ENCODE data around the gene VAC14. TPM values are rescaled to one million over a fixed set of nuclear protein-coding genes. Genes with fewer than 3 reads are reported as not detected.

The VAC14 gene
- total RNA-seq, 1 experiment from 2014 or later, result 49.9 TPM

GRCh38 chr16:70766176-70766575 is 34.8 kb downstream of the VAC14 start:
- Histone ChIP-seq H3K79me2 (ENCODE audit: insufficient read depth, low read length) (no peaks in the 10 kb centered on the region), H3K79me1 (ENCODE audit: insufficient read depth, low read depth, low read length, poor library complexity, severe bottlenecking) (no peaks in the 10 kb centered on the region), H3K14ac (ENCODE audit: insufficient read depth, low read length) (no peak overlapping the region), H4K91ac (ENCODE audit: insufficient read length, low read depth, low read length) (no peak overlapping the region), H4K8ac (replicated peaks; ENCODE audit: insufficient read length, low read depth, low read length) (no peak overlapping the region), H3K4me2 (ENCODE audit: insufficient read depth, insufficient read length, low read length) (no peak overlapping the region), H2BK5ac (ENCODE audit: insufficient read length, low read length) (no peak overlapping the region), H4K20me1 (ENCODE audit: control insufficient read depth, insufficient read depth, insufficient read length) (no peaks in the 10 kb centered on the region), H2BK120ac (ENCODE audit: low read depth, low read length, poor library complexity, severe bottlenecking) (no peak overlapping the region), H3K27me3 (ENCODE audit: insufficient read depth, low read length) (no peaks in the 10 kb centered on the region), H3K23me2 (ENCODE audit: insufficient read length, low read depth, low read length, poor library complexity, severe bottlenecking) (no peaks in the 10 kb centered on the region), H2AK5ac (ENCODE audit: insufficient read length, low read length) (no peak overlapping the region), H2BK20ac (ENCODE audit: low read depth, low read length, poor library complexity, severe bottlenecking) (no peak overlapping the region), H3K4me1 (ENCODE audit: insufficient read depth, low read length) (no peaks in the 10 kb centered on the region), H3K4ac (ENCODE audit: low read depth, low read length) (no peak overlapping the region), H3K18ac (ENCODE audit: insufficient read length, low read depth, low read length) (no peak overlapping the region), H3T11ph (ENCODE audit: low read length) (no peak overlapping the region), H2AFZ (ENCODE audit: low read length) (no peak overlapping the region), H3K27ac (ENCODE audit: insufficient read length, low read depth, low read length) (no peak overlapping the region), H3K9ac (ENCODE audit: extremely low read depth, insufficient read length, low read length) (no peak overlapping the region), H3K23ac (ENCODE audit: insufficient read length, low read depth, low read length) (no peak overlapping the region), H3K9me3 (ENCODE audit: control insufficient read depth, low read depth, low read length) (no peaks in the 10 kb centered on the region), H2BK15ac (ENCODE audit: low read depth, low read length) (no peak overlapping the region), H4K5ac (ENCODE audit: insufficient read length, low read depth, low read length) (no peak overlapping the region), H3K56ac (ENCODE audit: insufficient read length, low read depth, low read length) (no peak overlapping the region), H2BK12ac (ENCODE audit: insufficient read length, low read depth, low read length) (no peak overlapping the region)
- DNase-seq, result no peak
- no peaks in the 10 kb centered on the region; the same call in 1 of the 2 replicates for H3K27me3 Mint-ChIP-seq (ENCODE audit: low read depth)
- peaks cover 6 to 33% (median 19%) of the 10 kb centered on the region in 3 experiments; a peak in 6 of 7 replicates for H3K36me3 Mint-ChIP-seq (ENCODE audit: insufficient read depth in 1 of 3, low read depth in 3 of 3)
- WGBS (ENCODE audit: extremely low coverage, insufficient read length, low lambda C conversion rate), result no CpG with 5 or more reads among the region's 8 CpGs
- no peak overlapping the region for H3K27ac Mint-ChIP-seq
- H3K4me3 Mint-ChIP-seq, result no peak overlapping the region
- H3K9me3 Mint-ChIP-seq, result no peaks in the 10 kb centered on the region
- H3K4me1 Mint-ChIP-seq, result peaks cover 2 to 4% of the 10 kb centered on the region in 2 experiments; a peak in 3 of 4 replicates
- TF ChIP-seq, protein P1, sequence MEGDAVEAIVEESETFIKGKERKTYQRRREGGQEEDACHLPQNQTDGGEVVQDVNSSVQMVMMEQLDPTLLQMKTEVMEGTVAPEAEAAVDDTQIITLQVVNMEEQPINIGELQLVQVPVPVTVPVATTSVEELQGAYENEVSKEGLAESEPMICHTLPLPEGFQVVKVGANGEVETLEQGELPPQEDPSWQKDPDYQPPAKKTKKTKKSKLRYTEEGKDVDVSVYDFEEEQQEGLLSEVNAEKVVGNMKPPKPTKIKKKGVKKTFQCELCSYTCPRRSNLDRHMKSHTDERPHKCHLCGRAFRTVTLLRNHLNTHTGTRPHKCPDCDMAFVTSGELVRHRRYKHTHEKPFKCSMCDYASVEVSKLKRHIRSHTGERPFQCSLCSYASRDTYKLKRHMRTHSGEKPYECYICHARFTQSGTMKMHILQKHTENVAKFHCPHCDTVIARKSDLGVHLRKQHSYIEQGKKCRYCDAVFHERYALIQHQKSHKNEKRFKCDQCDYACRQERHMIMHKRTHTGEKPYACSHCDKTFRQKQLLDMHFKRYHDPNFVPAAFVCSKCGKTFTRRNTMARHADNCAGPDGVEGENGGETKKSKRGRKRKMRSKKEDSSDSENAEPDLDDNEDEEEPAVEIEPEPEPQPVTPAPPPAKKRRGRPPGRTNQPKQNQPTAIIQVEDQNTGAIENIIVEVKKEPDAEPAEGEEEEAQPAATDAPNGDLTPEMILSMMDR (conservative IDR thresholded peaks at IDR 0.05), result no peak
